CD4-positive, CD25-positive, alpha-beta regulatory T cell (primary cell): Measurements from ENCODE around the gene NUDT3. TPM values are rescaled to one million over a fixed set of nuclear protein-coding genes. Genes with fewer than 3 reads are reported as not detected.
A peak's percentile ranks its signal among the peaks of the same experiment; 100 is the strongest.

Experiments used
- ATAC-seq, 2 donors: fragments of 150-1000 bp; cut with Tn5 transposase; one replicate each; pipeline ENCODE4 v1.10.0; 2021; ENCODE audit warnings: low read depth in 2 of 2, moderate number of reproducible peaks in 2 of 2, moderate library complexity in 1 of 2
- DNase-seq, 3 donors: peaks; one replicate each; pipeline versions ENCODE4 v3.0.0 to v3.0.0-alpha.2; 2012 to 2022; ENCODE audit warnings: mixed read lengths in 1 of 3
- H3K27ac ChIP-seq: one replicate; pipeline ENCODE4 v1.7.0; 2013; ENCODE audit warnings: mild to moderate bottlenecking, low read length; ENCODE audit not compliant: insufficient read depth, poor library complexity, severe bottlenecking
- H3K27me3 ChIP-seq: one replicate; pipeline ENCODE4 v1.7.0; 2013; ENCODE audit warnings: low read length; ENCODE audit not compliant: control insufficient read depth, insufficient read depth
- H3K36me3 ChIP-seq: one replicate; pipeline ENCODE4 v1.7.0; 2013; ENCODE audit warnings: mild to moderate bottlenecking, low read length, moderate library complexity; ENCODE audit not compliant: control insufficient read depth, insufficient read depth
- H3K4me1 ChIP-seq: 2 replicates; pipeline ENCODE4 v1.7.0; 2013; ENCODE audit warnings: mild to moderate bottlenecking, low read length; ENCODE audit not compliant: insufficient read depth, control insufficient read depth, poor library complexity, severe bottlenecking
- H3K4me3 ChIP-seq: one replicate; pipeline ENCODE4 v1.7.0; 2013; ENCODE audit warnings: low read depth, mild to moderate bottlenecking, low read length, moderate library complexity
- H3K9me3 ChIP-seq, 2 experiments: 1 replicate in 1 of 2; 2 replicates in 1 of 2; pipeline ENCODE4 v1.7.0; 2013; ENCODE audit warnings: low read length in 2 of 2, mild to moderate bottlenecking in 1 of 2, moderate library complexity in 1 of 2; ENCODE audit not compliant: control insufficient read depth in 2 of 2
- H3K27ac Mint-ChIP-seq, 3 donors: one replicate each; pipeline ENCODE4 v1.8.0; 2020 to 2022; ENCODE audit warnings: mild to moderate bottlenecking in 3 of 3, mixed read lengths in 3 of 3, moderate library complexity in 2 of 3
- H3K27me3 Mint-ChIP-seq: one replicate; pipeline ENCODE4 v1.8.0; 2022; ENCODE audit warnings: mild to moderate bottlenecking, mixed read lengths
- H3K36me3 Mint-ChIP-seq: one replicate; pipeline ENCODE4 v1.8.0; 2020; ENCODE audit warnings: mixed read lengths
- H3K4me1 Mint-ChIP-seq, 4 donors: one replicate each; pipeline ENCODE4 v1.8.0; 2020 to 2022; ENCODE audit warnings: mixed read lengths in 4 of 4, mild to moderate bottlenecking in 1 of 4
- H3K4me3 Mint-ChIP-seq, 4 donors: one replicate each; pipeline ENCODE4 v1.8.0; 2020 to 2022; ENCODE audit warnings: mild to moderate bottlenecking in 4 of 4, mixed read lengths in 4 of 4, moderate library complexity in 3 of 4
- H3K9me3 Mint-ChIP-seq, 7 donors: one replicate each; pipeline ENCODE4 v1.8.0; 2020 to 2022; ENCODE audit warnings: mixed read lengths in 7 of 7, mild to moderate bottlenecking in 3 of 7, moderate library complexity in 2 of 7
- polyA plus RNA-seq, 4 donors: library from polyadenylated mRNA; unstranded; fragments of 300-500 nt; fragmentation: Illumina TruSeq; gene quantifications; one replicate each; pipeline ENCODE4 v1.2.3, GENCODE V29; 2021
- total RNA-seq: library from RNA; stranded (reverse); gene quantifications from one replicate; pipeline ENCODE4 v1.2.3, GENCODE V29; 2022

The NUDT3 gene
- total and polyA plus RNA-seq, 5 donors from 2014 or later: 8.5 to 22.4 (median 9.8) TPM

DNA sequence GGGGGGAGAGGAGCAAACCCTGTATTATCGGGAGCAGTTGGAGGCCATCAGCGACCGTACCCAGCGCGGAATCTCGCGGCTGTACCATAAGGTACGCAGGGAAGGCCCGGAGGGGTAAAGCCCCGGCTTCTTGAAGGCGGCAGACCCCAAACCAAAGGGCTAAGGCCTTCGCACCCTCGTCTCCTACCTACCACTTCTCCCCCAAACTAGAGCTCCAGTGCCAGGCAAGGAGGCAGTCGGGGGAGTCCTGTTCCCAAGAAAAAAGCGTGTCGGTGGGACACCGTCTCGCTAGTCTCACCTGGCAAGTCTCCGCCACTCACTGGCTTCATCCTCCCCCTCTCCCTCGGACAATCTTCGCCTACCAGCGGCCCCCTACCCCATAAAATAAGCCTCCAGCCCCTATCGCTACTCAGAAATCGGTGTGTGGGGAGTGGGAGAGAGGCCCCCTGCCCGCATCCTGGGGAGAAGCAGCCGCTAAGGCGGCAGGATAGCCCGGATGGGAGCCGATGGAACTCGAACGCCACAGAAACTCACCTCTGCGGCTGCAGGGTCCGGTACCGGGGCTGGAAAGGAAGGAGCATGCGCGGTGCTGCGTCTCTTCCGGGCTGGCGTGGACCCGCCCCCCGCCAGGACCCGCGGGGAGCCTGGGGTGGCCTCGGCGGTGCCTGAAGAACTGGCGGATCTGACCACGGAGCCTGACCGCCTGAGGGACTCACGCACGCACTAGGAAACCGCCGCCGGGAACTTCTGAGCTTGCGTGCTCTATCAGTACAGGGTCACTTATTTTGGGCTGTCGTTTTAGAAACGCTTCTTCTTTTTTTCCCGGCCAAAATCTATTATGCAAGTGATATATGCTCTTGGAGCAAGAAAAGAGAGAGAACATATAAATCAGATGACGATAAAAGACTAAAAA is 33.3 kb upstream of the NUDT3 start, which contains the start of gene RPS10:
Gene RPS10 (minus strand): TSS at position 572 of the 913 bp plus-strand sequence. CDS start 848 bp downstream, outside the sequence.
- peak; percentile 86 to 92 (median 88) for DNase-seq
- peak within 1 kb of the TSS; percentile 90 to 100 (median 98) for H3K4me3 Mint-ChIP-seq
- peak within 1 kb of the TSS; percentile 85 for H3K27ac ChIP-seq
- H3K4me1 ChIP-seq: peaks cover 23% of the 10 kb centered on the region
- H3K9me3 Mint-ChIP-seq: no peaks in the 10 kb centered on the region
- ATAC-seq: peak; percentile 94 to 97
- peaks cover 39% of the 10 kb centered on the region for H3K36me3 ChIP-seq
- peaks cover 5 to 41% (median 27%) of the 10 kb centered on the region in 4 donors for H3K4me1 Mint-ChIP-seq
- peaks cover 14% of the 10 kb centered on the region for H3K36me3 Mint-ChIP-seq
- no peaks in the 10 kb centered on the region for H3K9me3 ChIP-seq
- peak within 1 kb of the TSS; percentile 94 for H3K4me3 ChIP-seq
- no peaks in the 10 kb centered on the region for H3K27me3 Mint-ChIP-seq
- H3K27ac Mint-ChIP-seq: peak within 1 kb of the TSS; percentile 95 to 99 (median 97)
- no peaks in the 10 kb centered on the region for H3K27me3 ChIP-seq

DNA sequence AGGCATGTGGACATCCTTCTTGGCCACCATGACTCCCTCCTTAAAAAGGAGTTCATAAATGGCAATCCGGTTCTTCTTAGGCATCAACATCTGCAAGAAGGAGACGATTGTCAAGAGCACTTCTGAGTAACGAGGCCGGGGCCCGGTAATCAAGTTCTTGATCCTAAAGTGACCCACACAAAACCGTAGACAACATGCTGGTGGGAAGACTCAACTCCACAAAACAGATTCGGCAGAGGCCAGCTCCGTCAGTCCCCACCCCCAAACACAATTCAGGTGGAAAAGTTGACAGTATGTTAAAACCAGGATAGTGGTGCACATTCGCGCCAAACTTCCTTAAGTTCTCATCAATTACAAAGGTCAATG is 32.6 kb upstream of the NUDT3 start:
- H3K27me3 Mint-ChIP-seq: no peaks in the 10 kb centered on the region
- peak in 1 of 3 donors; percentile 22 for DNase-seq
- H3K36me3 Mint-ChIP-seq: peaks cover 15% of the 10 kb centered on the region
- Histone ChIP-seq H3K27me3 (no peaks in the 10 kb centered on the region), H3K9me3 (no peaks in the 10 kb centered on the region), H3K4me1 (peaks cover 23% of the 10 kb centered on the region), H3K4me3 (peak overlapping the region; percentile 94), H3K27ac (peak overlapping the region; percentile 85), H3K36me3 (peaks cover 45% of the 10 kb centered on the region)
- H3K4me3 Mint-ChIP-seq: peak overlapping the region; percentile 90 to 100 (median 98)
- H3K9me3 Mint-ChIP-seq: no peaks in the 10 kb centered on the region
- ATAC-seq: no peak
- peaks cover 5 to 41% (median 27%) of the 10 kb centered on the region in 4 donors for H3K4me1 Mint-ChIP-seq
- peak overlapping the region; percentile 95 to 99 (median 97) for H3K27ac Mint-ChIP-seq

DNA sequence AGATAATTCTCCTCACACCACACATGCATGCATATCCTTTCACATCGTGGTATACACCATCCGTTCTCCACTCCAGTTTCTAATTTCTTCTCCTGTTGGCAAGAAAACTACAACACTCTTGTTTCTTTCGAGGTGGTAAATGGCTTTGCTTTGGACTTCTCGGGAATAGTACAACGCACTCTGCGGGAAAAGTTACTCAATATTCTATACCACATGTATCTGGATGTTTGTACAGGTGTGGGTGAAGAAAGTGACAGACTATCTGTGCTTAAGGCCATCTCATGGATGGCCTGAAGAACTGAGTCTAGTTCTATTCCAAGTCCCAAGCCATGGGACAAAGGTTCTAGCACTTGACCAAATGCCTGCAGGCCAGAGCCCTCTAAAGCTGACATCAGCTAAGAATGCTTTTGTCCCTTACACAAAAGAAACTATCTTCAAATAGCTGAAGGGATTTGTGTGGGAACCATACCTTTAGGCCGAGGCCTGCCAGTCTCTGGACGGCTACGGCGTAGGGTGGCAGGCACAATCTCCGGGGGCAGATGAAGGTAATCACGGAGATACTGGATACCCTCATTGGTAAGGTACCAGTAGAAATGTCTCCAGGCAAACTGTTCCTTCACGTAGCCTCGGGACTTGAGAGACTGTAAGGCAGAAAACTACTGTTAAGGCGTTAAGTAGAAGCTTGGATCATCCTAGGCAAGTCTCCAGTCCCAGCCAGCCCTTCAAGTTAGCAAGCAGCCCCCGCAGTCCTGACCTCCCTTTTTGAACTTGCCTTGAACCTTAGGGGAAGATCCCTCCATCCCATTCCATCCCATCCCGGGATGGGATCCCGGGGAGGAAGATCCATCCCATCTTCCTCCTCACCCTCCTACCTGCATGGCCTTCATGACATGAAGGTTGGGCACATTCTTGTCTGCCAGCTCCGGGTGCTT is 32.0 kb upstream of the NUDT3 start:
- Mint-ChIP-seq H3K27me3 (no peaks in the 10 kb centered on the region), H3K4me1 (peaks cover 5 to 41% (median 27%) of the 10 kb centered on the region in 4 donors), H3K27ac (peak overlapping the region; percentile 95 to 99 (median 97)), H3K9me3 (no peaks in the 10 kb centered on the region), H3K36me3 (peaks cover 17% of the 10 kb centered on the region), H3K4me3 (peak overlapping the region; percentile 90 to 100 (median 98))
- no peaks in the 10 kb centered on the region for H3K27me3 ChIP-seq
- peaks cover 51% of the 10 kb centered on the region for H3K36me3 ChIP-seq
- H3K27ac ChIP-seq: peak overlapping the region; percentile 85
- no peak for DNase-seq
- no peaks in the 10 kb centered on the region for H3K9me3 ChIP-seq
- peaks cover 23% of the 10 kb centered on the region for H3K4me1 ChIP-seq
- ATAC-seq: no peak
- peak overlapping the region; percentile 94 for H3K4me3 ChIP-seq

DNA sequence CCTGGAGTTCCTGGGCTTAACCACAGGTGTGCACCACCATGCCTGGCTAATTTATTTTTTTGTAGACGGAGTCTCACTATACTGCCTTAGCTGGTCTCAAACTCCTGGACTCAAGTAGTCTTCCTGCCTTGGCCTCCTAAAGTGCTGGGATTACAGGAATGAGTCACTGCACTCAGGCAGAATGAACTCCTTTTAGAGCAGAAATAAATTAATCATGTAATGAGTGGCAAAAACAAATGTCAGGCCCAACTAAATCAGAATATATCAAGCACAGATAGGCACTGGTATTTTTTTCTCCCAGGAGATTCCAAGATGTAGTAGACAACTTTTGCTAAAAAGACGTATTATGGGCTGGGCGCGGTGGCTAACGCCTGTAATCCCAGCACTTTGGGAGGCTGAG is 30.8 kb upstream of the NUDT3 start:
- H3K27ac ChIP-seq: no peak overlapping the region
- Mint-ChIP-seq H3K9me3 (no peaks in the 10 kb centered on the region), H3K4me1 (peaks cover 5 to 45% (median 30%) of the 10 kb centered on the region in 4 donors), H3K4me3 (peak overlapping the region; percentile 35 to 100 (median 72)), H3K27ac (no peak overlapping the region), H3K36me3 (peaks cover 22% of the 10 kb centered on the region), H3K27me3 (no peaks in the 10 kb centered on the region)
- ATAC-seq (no peak), DNase-seq (no peak)
- no peaks in the 10 kb centered on the region for H3K27me3 ChIP-seq
- peaks cover 63% of the 10 kb centered on the region for H3K36me3 ChIP-seq
- peaks cover 23% of the 10 kb centered on the region for H3K4me1 ChIP-seq
- no peak overlapping the region for H3K4me3 ChIP-seq
- H3K9me3 ChIP-seq: no peaks in the 10 kb centered on the region

DNA sequence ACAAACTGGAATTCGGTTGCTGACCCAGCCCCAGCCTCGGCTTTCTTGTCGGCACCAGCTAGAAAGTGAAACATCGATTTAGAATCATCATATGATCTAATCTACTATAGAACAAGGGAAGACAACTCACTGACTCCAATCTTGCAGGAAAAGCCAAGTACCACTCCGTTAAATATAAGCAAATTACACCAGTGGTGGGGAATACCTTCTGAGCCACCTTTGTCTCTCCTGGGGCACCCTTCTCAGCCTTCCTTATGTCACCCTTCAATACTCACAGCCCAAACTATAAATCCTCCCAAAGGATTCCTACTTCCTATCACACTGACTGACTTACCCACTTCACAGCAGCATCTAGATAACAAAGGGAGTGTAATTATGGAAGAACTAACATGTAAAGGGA is 25.9 kb upstream of the NUDT3 start:
- Mint-ChIP-seq H3K36me3 (peaks cover 29% of the 10 kb centered on the region), H3K4me3 (no peak overlapping the region), H3K9me3 (no peaks in the 10 kb centered on the region), H3K4me1 (peaks cover 0 to 30% (median 17%) of the 10 kb centered on the region in 4 donors), H3K27me3 (no peaks in the 10 kb centered on the region), H3K27ac (no peak overlapping the region)
- H3K27me3 ChIP-seq: no peaks in the 10 kb centered on the region
- H3K4me1 ChIP-seq: peaks cover 3% of the 10 kb centered on the region
- no peak overlapping the region for H3K27ac ChIP-seq
- ATAC-seq: no peak
- no peak for DNase-seq
- no peaks in the 10 kb centered on the region for H3K9me3 ChIP-seq
- no peak overlapping the region for H3K4me3 ChIP-seq
- peaks cover 72% of the 10 kb centered on the region for H3K36me3 ChIP-seq

DNA sequence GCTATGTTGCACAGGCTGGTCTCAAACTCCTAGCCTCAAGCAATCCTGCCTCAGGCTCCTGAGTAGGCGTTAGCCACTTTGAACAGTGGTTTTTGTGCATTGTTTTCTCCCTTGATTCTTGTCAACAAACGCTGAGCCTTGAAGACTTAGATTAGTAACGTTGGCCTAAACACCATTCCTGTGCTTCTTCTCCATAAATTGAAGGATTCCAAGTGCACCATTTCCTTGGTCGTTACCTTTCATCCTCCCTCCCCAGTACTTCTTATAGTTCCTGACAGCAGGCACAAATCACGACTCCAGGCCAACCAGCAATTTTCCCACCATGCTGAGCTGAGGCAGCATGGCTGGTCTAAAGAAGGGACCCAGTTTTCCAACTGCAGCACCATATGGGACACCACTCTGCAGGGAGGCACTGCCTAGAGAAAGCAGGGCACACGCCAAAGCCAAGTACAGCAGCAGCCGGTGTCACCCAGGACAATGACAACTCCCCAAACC is 24.5 kb upstream of the NUDT3 start:
- Histone ChIP-seq H3K27me3 (no peaks in the 10 kb centered on the region), H3K4me1 (no peaks in the 10 kb centered on the region), H3K27ac (no peak overlapping the region), H3K36me3 (peaks cover 58% of the 10 kb centered on the region), H3K4me3 (no peak overlapping the region), H3K9me3 (no peaks in the 10 kb centered on the region)
- no peak overlapping the region for H3K27ac Mint-ChIP-seq
- H3K9me3 Mint-ChIP-seq: no peaks in the 10 kb centered on the region
- no peak for ATAC-seq
- no peak for DNase-seq
- H3K4me1 Mint-ChIP-seq: peaks cover 0 to 23% (median 14%) of the 10 kb centered on the region in 4 donors
- H3K27me3 Mint-ChIP-seq: no peaks in the 10 kb centered on the region
- no peak overlapping the region for H3K4me3 Mint-ChIP-seq
- H3K36me3 Mint-ChIP-seq: peaks cover 24% of the 10 kb centered on the region
